ENCODE measurements around the gene ASTN2.

ASTN2 gene

DNA sequence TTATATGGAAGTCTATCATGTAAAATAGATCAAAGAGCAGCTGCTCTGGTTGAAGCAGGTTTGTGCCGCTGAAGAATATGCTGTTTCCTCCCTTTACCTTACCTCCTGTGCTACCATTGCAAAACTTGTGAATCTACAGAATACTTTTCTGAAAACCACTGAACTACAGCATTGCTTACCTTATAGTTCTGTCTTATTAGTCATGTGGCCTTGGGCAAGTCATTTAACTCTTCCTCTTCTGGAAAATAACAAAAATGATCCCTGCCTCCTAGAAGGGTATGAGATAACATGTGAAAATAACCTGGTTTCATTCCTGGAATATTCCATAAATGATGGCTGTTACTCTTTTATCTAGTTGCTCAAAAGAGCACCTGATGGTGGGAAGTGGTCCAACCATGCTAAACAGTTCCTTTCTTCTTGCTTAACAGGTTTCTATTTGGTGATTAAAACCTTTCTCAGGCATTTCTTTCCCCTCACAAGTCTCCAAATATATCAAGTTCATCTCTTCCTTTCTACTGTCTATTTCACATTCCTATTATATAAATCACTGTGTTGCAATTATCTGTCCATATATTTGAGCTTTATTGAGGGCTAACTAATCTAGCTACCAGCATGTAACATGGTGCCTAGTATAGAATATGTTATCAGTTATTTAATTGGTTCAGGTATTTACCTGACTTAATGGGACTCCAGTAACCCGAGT is 712.8 kb downstream of the ASTN2 start:
- no peak for TF ChIP-seq REST (IDR thresholded peaks at IDR 0.05; ENCODE audit: insufficient read depth in 1 of 2, low read depth in 2 of 2, low read length in 2 of 2)

DNA sequence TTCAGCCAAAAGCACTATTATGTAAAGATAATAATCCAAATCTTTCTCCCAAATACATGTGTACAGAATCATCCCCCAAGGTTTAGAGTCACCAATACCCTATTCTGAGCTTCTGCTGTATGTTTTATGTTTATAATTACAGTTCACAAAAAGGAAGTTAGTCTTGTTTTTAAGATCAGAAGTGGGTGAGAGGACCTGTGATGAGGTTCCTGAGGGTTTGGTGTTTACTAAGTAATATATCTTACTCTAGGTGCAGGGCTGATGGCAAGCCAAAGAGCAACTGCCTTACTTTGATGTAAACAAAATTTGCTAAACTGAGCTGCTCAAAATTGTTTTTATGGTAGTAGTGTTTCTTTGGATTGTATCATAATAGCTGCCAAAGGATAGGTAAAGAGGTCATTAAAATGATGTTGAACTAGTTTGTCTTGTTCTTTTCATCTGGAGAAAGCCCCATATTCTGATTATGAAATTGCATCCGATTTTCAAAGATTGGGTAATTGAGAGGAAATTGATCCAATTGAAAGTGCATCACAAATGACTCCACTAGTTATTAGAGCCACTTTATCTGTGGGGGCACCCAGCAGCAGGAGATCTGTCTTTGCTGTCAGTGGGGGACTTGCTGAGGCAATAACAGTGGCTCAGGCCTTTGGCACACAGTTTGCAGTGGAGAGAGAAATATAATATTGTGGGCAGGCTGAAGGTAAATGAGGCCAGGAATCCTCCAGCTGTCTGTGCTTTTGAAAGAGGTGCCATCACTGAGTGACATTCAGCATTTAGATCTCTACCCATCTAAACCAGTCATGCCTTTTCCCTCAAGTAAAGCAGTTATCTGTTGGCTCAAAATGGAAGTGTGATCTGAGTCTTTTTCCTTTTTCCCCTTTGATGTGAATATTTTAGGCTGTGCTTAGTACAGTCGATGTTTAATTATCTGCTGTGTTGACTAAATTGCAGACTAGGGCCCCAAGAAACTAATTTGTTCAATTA is 713.7 kb downstream of the ASTN2 start:
- no peak for TF ChIP-seq REST (IDR thresholded peaks at IDR 0.05; ENCODE audit: insufficient read depth in 1 of 2, low read depth in 2 of 2, low read length in 2 of 2)
- no peak for TF ChIP-seq FOXP2 (optimal IDR thresholded peaks at IDR 0.05; ENCODE audit: borderline replicate concordance, extremely low read depth, extremely low read length, insufficient read depth)
- TF ChIP-seq POLR2AphosphoS5 (IDR thresholded peaks at IDR 0.05; ENCODE audit: low read depth, low read length) = no peak
- TF ChIP-seq TAF1 (IDR thresholded peaks at IDR 0.05; ENCODE audit: borderline replicate concordance, insufficient read depth, low read length) = no peak

DNA sequence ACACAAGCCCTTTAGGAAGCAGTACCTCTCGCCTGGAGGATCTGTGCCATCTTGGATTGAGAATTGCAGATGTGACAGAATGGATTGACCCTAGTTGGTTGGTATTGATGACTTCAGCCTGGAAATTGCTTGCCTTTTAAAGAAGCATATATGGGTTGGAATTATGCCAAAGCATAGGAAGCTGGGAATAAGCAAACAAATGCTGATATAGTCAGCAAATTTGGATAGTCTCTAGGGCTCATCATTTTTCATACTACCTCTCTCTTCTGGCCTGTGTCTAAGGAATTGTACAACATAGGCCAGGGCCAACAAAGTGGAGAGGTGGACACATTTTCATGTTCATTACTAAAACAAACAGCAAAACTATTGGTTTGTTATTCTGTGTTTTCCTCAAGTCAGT is 714.6 kb downstream of the ASTN2 start:
- no peak for TF ChIP-seq FOXP2 (optimal IDR thresholded peaks at IDR 0.05; ENCODE audit: borderline replicate concordance, extremely low read depth, extremely low read length, insufficient read depth)
- TF ChIP-seq SIN3A (IDR thresholded peaks at IDR 0.05; ENCODE audit: borderline replicate concordance, insufficient read depth, low read length) = no peak
- no peak for TF ChIP-seq POLR2AphosphoS5 (IDR thresholded peaks at IDR 0.05; ENCODE audit: low read depth, low read length)
- TF ChIP-seq REST (IDR thresholded peaks at IDR 0.05; ENCODE audit: insufficient read depth in 1 of 2, low read depth in 2 of 2, low read length in 2 of 2) = no peak
- no peak for TF ChIP-seq TAF1 (IDR thresholded peaks at IDR 0.05; ENCODE audit: borderline replicate concordance, insufficient read depth, low read length)

GRCh38 chr9:116697887-116698286 is 717.0 kb downstream of the ASTN2 start:
- TF ChIP-seq TAF1 (IDR thresholded peaks at IDR 0.05; ENCODE audit: borderline replicate concordance, insufficient read depth, low read length) (no peak), SIN3A (IDR thresholded peaks at IDR 0.05; ENCODE audit: borderline replicate concordance, insufficient read depth, low read length) (no peak), REST (IDR thresholded peaks at IDR 0.05; ENCODE audit: insufficient read depth in 1 of 2, low read depth in 2 of 2, low read length in 2 of 2) (no peak), POLR2AphosphoS5 (IDR thresholded peaks at IDR 0.05; ENCODE audit: low read depth, low read length) (no peak), FOXP2 (optimal IDR thresholded peaks at IDR 0.05; ENCODE audit: borderline replicate concordance, extremely low read depth, extremely low read length, insufficient read depth) (no peak)

All from PFSK-1 (cell line).